Smooth muscle cell of the umbilical artery (primary cell): ENCODE results near the gene PTPRZ1. TPM values are rescaled to one million over a fixed set of nuclear protein-coding genes. Genes with fewer than 3 reads are reported as not detected.

ENCODE experiments used
- total RNA-seq: library from RNA; depleted of rRNA; stranded (reverse); fragments of >200 nt; gene quantifications from 2 replicates; pipeline ENCODE4 v1.2.3, GENCODE V29; 2014

Gene PTPRZ1
- total RNA-seq = 0.65 TPM in 1 of 2 replicates, not detected in the other

GRCh38 chr7:121872831-121873288 is at the start of gene PTPRZ1:
TSS of gene PTPRZ1 (plus strand) at chr7:121873161. CDS start at chr7:121873500, 339 bp downstream.

